Panc1 (cell line): ENCODE data around the gene TTC24.

Experiments
- POLR2AphosphoS5 ChIP-seq: IDR thresholded peaks from 2 replicates; pipeline ENCODE4 v1.6.1; 2012; ENCODE audit warnings: mild to moderate bottlenecking, low read depth, low read length, moderate library complexity
- SIN3A ChIP-seq: IDR thresholded peaks from 2 replicates; pipeline ENCODE4 v1.6.1; 2012; ENCODE audit warnings: low read depth, mild to moderate bottlenecking, low read length, moderate library complexity, borderline replicate concordance; ENCODE audit not compliant: insufficient read depth
- TF ChIP-seq, protein P1 (sequence below): fragments of 450-650 bp; IDR thresholded peaks from 2 replicates; pipeline ENCODE4 v1.5.1; 2017; ENCODE audit warnings: mild to moderate bottlenecking
- TF ChIP-seq, protein P2 (sequence below), 2 experiments: IDR thresholded peaks; 2 replicates each; pipeline ENCODE4 v1.6.1; 2011 to 2012; ENCODE audit warnings: low read depth in 2 of 2, control low read depth in 1 of 2, low read length in 1 of 2, mild to moderate bottlenecking in 1 of 2, moderate library complexity in 1 of 2; ENCODE audit not compliant: insufficient read depth in 1 of 2

DNA sequence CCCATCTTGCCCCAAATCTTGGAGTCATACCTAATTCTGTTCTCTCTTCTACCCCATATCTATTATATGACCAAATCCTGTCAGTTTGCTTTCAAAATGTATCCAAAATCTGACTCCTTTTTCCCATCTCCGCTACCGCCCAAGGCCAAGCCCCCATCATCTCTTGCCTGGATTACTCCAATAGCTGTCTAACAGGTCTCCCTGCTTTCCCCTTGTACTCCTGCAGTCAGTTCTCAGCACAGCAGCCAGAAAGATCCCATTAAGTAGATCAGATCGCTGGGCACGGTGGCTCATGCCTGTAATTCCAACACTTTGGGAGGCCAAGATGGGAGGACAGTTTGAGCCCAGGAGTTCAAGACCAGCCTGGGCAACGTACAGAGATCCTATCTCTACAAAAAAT, 27.0 kb upstream of the TTC24 start:
- TF ChIP-seq, protein P1, sequence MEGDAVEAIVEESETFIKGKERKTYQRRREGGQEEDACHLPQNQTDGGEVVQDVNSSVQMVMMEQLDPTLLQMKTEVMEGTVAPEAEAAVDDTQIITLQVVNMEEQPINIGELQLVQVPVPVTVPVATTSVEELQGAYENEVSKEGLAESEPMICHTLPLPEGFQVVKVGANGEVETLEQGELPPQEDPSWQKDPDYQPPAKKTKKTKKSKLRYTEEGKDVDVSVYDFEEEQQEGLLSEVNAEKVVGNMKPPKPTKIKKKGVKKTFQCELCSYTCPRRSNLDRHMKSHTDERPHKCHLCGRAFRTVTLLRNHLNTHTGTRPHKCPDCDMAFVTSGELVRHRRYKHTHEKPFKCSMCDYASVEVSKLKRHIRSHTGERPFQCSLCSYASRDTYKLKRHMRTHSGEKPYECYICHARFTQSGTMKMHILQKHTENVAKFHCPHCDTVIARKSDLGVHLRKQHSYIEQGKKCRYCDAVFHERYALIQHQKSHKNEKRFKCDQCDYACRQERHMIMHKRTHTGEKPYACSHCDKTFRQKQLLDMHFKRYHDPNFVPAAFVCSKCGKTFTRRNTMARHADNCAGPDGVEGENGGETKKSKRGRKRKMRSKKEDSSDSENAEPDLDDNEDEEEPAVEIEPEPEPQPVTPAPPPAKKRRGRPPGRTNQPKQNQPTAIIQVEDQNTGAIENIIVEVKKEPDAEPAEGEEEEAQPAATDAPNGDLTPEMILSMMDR, result no peak
- TF ChIP-seq POLR2AphosphoS5 (no peak), SIN3A (no peak)
- TF ChIP-seq, protein P2, sequence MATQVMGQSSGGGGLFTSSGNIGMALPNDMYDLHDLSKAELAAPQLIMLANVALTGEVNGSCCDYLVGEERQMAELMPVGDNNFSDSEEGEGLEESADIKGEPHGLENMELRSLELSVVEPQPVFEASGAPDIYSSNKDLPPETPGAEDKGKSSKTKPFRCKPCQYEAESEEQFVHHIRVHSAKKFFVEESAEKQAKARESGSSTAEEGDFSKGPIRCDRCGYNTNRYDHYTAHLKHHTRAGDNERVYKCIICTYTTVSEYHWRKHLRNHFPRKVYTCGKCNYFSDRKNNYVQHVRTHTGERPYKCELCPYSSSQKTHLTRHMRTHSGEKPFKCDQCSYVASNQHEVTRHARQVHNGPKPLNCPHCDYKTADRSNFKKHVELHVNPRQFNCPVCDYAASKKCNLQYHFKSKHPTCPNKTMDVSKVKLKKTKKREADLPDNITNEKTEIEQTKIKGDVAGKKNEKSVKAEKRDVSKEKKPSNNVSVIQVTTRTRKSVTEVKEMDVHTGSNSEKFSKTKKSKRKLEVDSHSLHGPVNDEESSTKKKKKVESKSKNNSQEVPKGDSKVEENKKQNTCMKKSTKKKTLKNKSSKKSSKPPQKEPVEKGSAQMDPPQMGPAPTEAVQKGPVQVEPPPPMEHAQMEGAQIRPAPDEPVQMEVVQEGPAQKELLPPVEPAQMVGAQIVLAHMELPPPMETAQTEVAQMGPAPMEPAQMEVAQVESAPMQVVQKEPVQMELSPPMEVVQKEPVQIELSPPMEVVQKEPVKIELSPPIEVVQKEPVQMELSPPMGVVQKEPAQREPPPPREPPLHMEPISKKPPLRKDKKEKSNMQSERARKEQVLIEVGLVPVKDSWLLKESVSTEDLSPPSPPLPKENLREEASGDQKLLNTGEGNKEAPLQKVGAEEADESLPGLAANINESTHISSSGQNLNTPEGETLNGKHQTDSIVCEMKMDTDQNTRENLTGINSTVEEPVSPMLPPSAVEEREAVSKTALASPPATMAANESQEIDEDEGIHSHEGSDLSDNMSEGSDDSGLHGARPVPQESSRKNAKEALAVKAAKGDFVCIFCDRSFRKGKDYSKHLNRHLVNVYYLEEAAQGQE (IDR thresholded peaks at IDR 0.05; ENCODE audit: insufficient read depth in 1 of 2, low read depth in 2 of 2, low read length in 1 of 2), result no peak
